NT2/D1 (cell line): Measurements from ENCODE around the gene PPIL6.

Experiments used
- SUZ12 ChIP-seq: IDR thresholded peaks from 2 replicates; pipeline ENCODE4 v1.6.1; 2011; ENCODE audit not compliant: insufficient read length, insufficient read depth; ENCODE audit errors: extremely low read depth
- YY1 ChIP-seq: IDR thresholded peaks from 2 replicates; pipeline ENCODE4 v1.6.1; 2011; ENCODE audit not compliant: insufficient read length, insufficient read depth
- ZNF274 ChIP-seq: IDR thresholded peaks from 2 replicates; pipeline ENCODE4 v1.6.1; 2011; ENCODE audit warnings: mild to moderate bottlenecking, low read depth, low read length

DNA sequence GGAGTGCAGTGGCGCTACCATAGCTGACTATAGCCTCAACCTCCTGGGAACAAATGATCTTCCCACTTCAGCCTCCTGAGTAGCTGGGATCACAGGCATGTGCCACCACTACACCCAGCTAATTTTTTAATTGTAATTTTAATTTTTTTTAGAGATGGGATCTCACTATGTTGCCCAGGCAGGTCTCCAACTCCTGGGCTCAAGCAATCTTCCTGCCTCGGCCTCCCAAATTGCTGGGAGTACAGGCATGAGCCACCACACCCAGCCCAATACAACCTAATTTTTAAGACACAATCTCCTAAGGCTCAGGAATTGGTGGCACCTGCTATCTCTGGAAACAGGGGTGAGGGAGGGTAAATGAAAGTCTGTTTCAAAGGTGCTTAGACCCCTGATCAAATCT is 36.8 kb upstream of the PPIL6 start:
- TF ChIP-seq ZNF274 (no peak), SUZ12 (no peak), YY1 (no peak)
